HL-60/S4 treated with retinoic acid at 250 ng/mL for 4 days and 3 days (cell line): Measurements from ENCODE around the gene HIGD1A.

Source experiments
- in situ Hi-C: fragments of 300-500 bp; cut with MboI; formaldehyde crosslinking; loops from 2 replicates; pipeline ENCODE4 v1.7.0; 2022; ENCODE audit warnings: low sequenced_read_pairs

The HIGD1A gene

GRCh38 chr3:42739401-42740158 lies 64.7 kb downstream of the HIGD1A start:
- in situ Hi-C loops = no loop called here

- in situ Hi-C loops = no loop called here
Measured at GRCh38 chr3:42736531-42736930, 67.8 kb downstream of the HIGD1A start.

- in situ Hi-C loops = no loop called here
Measured at GRCh38 chr3:42736081-42736480, 68.2 kb downstream of the HIGD1A start.

GRCh38 chr3:42735615-42736014 lies 68.7 kb downstream of the HIGD1A start:
- in situ Hi-C loops = no loop called here

GRCh38 chr3:42735019-42735418 lies 69.3 kb downstream of the HIGD1A start:
- in situ Hi-C loops = no loop called here

- in situ Hi-C loops = no loop called here
Measured at GRCh38 chr3:42734263-42734860, 69.9 kb downstream of the HIGD1A start.

GRCh38 chr3:42733501-42734262 lies 70.6 kb downstream of the HIGD1A start:
- in situ Hi-C loops = no loop called here
